HepG2 (cell line): ENCODE results near the gene ATG9A. TPM values are rescaled to one million over a fixed set of nuclear protein-coding genes. Genes with fewer than 3 reads are reported as not detected.

Source experiments
- CBX2 ChIP-seq, 2 experiments: fragments of 200-600 bp in 1 of 2; sonication (generic); formaldehyde crosslinking in 1 of 2; IDR thresholded peaks; 2 replicates each; pipeline versions ENCODE4 v1.7.0 to v1.8.1; 2018 to 2022; ENCODE audit warnings: low read depth in 2 of 2, low read length in 1 of 2, mild to moderate bottlenecking in 1 of 2, missing genetic modification reagents in 1 of 2
- CHD4 ChIP-seq: fragments of 200-600 bp; sonication (generic); IDR thresholded peaks from 2 replicates; pipeline ENCODE4 v1.7.0; 2017; ENCODE audit warnings: mild to moderate bottlenecking, low read length, borderline replicate concordance
- DMAP1 ChIP-seq: IDR thresholded peaks from 2 replicates; pipeline ENCODE4 v1.6.1; 2016
- HMG20A ChIP-seq: IDR thresholded peaks from 2 replicates; pipeline ENCODE4 v1.6.1; 2016; ENCODE audit warnings: borderline replicate concordance
- HNF4A ChIP-seq: sonication (generic); formaldehyde crosslinking; IDR thresholded peaks from 2 replicates; pipeline ENCODE4 v1.4.0; 2020; ENCODE audit warnings: missing genetic modification reagents
- HOXA7 ChIP-seq: sonication (generic); formaldehyde crosslinking; IDR thresholded peaks from 2 replicates; pipeline ENCODE4 v1.8.1; 2022; ENCODE audit warnings: mild to moderate bottlenecking, missing genetic modification reagents, moderate library complexity
- KDM5B ChIP-seq: sonication (generic); formaldehyde crosslinking; IDR thresholded peaks from 2 replicates; pipeline ENCODE4 v1.4.0; 2020; ENCODE audit warnings: missing genetic modification reagents, mild to moderate bottlenecking, borderline replicate concordance
- KLF15 ChIP-seq: sonication (generic); formaldehyde crosslinking; IDR thresholded peaks from 2 replicates; pipeline ENCODE4 v1.8.1; 2023; ENCODE audit warnings: borderline replicate concordance, mild to moderate bottlenecking, inconsistent platforms, missing genetic modification reagents, mixed read lengths
- MXI1 ChIP-seq: IDR thresholded peaks from 3 replicates; pipeline ENCODE4 v1.6.1; 2012; ENCODE audit warnings: low read depth, low read length, inconsistent platforms, borderline replicate concordance
- NCOA2 ChIP-seq: sonication (generic); formaldehyde crosslinking; IDR thresholded peaks from 2 replicates; pipeline ENCODE4 v1.8.0; 2022; ENCODE audit warnings: inconsistent platforms
- NFKB2 ChIP-seq: sonication (generic); formaldehyde crosslinking; IDR thresholded peaks from 2 replicates; pipeline ENCODE4 v1.4.0; 2020; ENCODE audit warnings: missing genetic modification reagents, borderline replicate concordance
- NR1H2 ChIP-seq: sonication (generic); formaldehyde crosslinking; IDR thresholded peaks from 2 replicates; pipeline ENCODE4 v1.8.1; 2022; ENCODE audit warnings: low read depth, missing genetic modification reagents, borderline replicate concordance
- NR2F2 ChIP-seq: IDR thresholded peaks from 2 replicates; pipeline ENCODE4 v1.6.1; 2012; ENCODE audit warnings: low read depth, inconsistent platforms, borderline replicate concordance
- PPARG ChIP-seq: conservative IDR thresholded peaks from 2 replicates; pipeline ENCODE4 v1.6.1; 2016; ENCODE audit warnings: missing biosample characterization, missing genetic modification reagents
- RORA ChIP-seq: sonication (generic); formaldehyde crosslinking; IDR thresholded peaks from 2 replicates; pipeline ENCODE4 v1.5.0; 2020; ENCODE audit warnings: mild to moderate bottlenecking, missing genetic modification reagents, moderate library complexity
- SATB2 ChIP-seq: sonication (generic); formaldehyde crosslinking; IDR thresholded peaks from 2 replicates; pipeline ENCODE4 v1.5.0; 2020; ENCODE audit warnings: missing genetic modification reagents
- SUZ12 ChIP-seq: fragments of 150-350 bp; IDR thresholded peaks from 2 replicates; pipeline ENCODE4 v1.6.1; 2014; ENCODE audit warnings: low read depth, low read length
- TBX2 ChIP-seq: sonication (generic); formaldehyde crosslinking; IDR thresholded peaks from 2 replicates; pipeline ENCODE4 v1.5.0; 2020; ENCODE audit warnings: missing genetic modification reagents, mild to moderate bottlenecking, borderline replicate concordance
- TEAD3 ChIP-seq: optimal IDR thresholded peaks from 2 replicates; pipeline ENCODE3; 2016; ENCODE audit warnings: borderline replicate concordance
- THYN1 ChIP-seq: sonication (generic); formaldehyde crosslinking; IDR thresholded peaks from 2 replicates; pipeline ENCODE4 v1.8.1; 2023; ENCODE audit warnings: low read depth, mild to moderate bottlenecking, moderate library complexity, missing genetic modification reagents, borderline replicate concordance
- TP53 ChIP-seq: sonication (generic); formaldehyde crosslinking; conservative IDR thresholded peaks from 2 replicates; pipeline ENCODE4 v1.4.0; 2020; ENCODE audit warnings: missing genetic modification reagents
- U2AF2 ChIP-seq: fragments of 200-400 bp; formaldehyde crosslinking; IDR thresholded peaks from 2 replicates; pipeline ENCODE4 v1.6.1; 2017; ENCODE audit warnings: low read depth, mild to moderate bottlenecking, low read length
- ZNF274 ChIP-seq: sonication (generic); formaldehyde crosslinking; IDR thresholded peaks from 2 replicates; pipeline ENCODE4 v1.5.1; 2020; ENCODE audit warnings: mild to moderate bottlenecking, missing genetic modification reagents
- ZNF557 ChIP-seq: sonication (generic); formaldehyde crosslinking; IDR thresholded peaks from 2 replicates; pipeline ENCODE4 v1.4.0; 2020; ENCODE audit warnings: missing genetic modification reagents
- ZNF577 ChIP-seq: sonication (generic); formaldehyde crosslinking; IDR thresholded peaks from 2 replicates; pipeline ENCODE4 v1.4.0; 2020; ENCODE audit warnings: mild to moderate bottlenecking, low read depth, missing genetic modification reagents, borderline replicate concordance
- ZNF709 ChIP-seq: sonication (generic); formaldehyde crosslinking; IDR thresholded peaks from 2 replicates; pipeline ENCODE4 v1.5.0; 2020; ENCODE audit warnings: mild to moderate bottlenecking, missing genetic modification reagents
- ZNF83 ChIP-seq: sonication (generic); formaldehyde crosslinking; IDR thresholded peaks from 2 replicates; pipeline ENCODE4 v1.4.0; 2020; ENCODE audit warnings: missing genetic modification reagents, mild to moderate bottlenecking, borderline replicate concordance
- ZNF839 ChIP-seq: sonication (generic); formaldehyde crosslinking; IDR thresholded peaks from 2 replicates; pipeline ENCODE4 v1.4.0; 2020; ENCODE audit warnings: missing genetic modification reagents, mild to moderate bottlenecking, borderline replicate concordance
- ZNF850 ChIP-seq: sonication (generic); formaldehyde crosslinking; conservative IDR thresholded peaks from 2 replicates; pipeline ENCODE4 v1.9.0; 2021; ENCODE audit warnings: mild to moderate bottlenecking, missing genetic modification reagents
- polyA plus RNA-seq, 8 experiments: library from polyadenylated mRNA; depleted of rRNA in 3 of 8; stranded (reverse) in 7 of 8; unstranded in 1 of 8; fragments of >200 nt; fragmentation: Illumina TruSeq in 4 of 8; extraction: Trizol in 4 of 8; gene quantifications; 2 replicates each; pipeline versions ENCODE4 v1.2.1 to v1.2.3, GENCODE V29; 2011 to 2016; ENCODE audit warnings: low read depth in 4 of 8, missing spikeins in 1 of 8, mixed read lengths in 1 of 8; ENCODE audit not compliant: insufficient read depth in 1 of 8
- total RNA-seq, 5 experiments: library from RNA; depleted of rRNA; stranded (reverse); fragments of >200 nt; fragmentation: Illumina TruSeq; extraction: Trizol; gene quantifications; 2 replicates each; pipeline ENCODE4 v1.2.3, GENCODE V29; 2016; ENCODE audit warnings: low read depth in 1 of 5
- TF ChIP-seq, protein P1 (sequence below): sonication (generic); formaldehyde crosslinking; IDR thresholded peaks from 2 replicates; pipeline ENCODE4 v1.5.0; 2020; ENCODE audit warnings: mild to moderate bottlenecking, low read depth, missing genetic modification reagents, borderline replicate concordance
- TF ChIP-seq, protein P2 (sequence below): sonication (generic); formaldehyde crosslinking; IDR thresholded peaks from 2 replicates; pipeline ENCODE4 v1.8.1; 2023; ENCODE audit warnings: mild to moderate bottlenecking, missing genetic modification reagents, borderline replicate concordance

The ATG9A gene
- total and polyA plus RNA-seq, 2 of the 13 experiments (the other 11 are each of a cell fraction or from before 2014, with no cell fraction given), result 35.0 to 131 TPM

DNA sequence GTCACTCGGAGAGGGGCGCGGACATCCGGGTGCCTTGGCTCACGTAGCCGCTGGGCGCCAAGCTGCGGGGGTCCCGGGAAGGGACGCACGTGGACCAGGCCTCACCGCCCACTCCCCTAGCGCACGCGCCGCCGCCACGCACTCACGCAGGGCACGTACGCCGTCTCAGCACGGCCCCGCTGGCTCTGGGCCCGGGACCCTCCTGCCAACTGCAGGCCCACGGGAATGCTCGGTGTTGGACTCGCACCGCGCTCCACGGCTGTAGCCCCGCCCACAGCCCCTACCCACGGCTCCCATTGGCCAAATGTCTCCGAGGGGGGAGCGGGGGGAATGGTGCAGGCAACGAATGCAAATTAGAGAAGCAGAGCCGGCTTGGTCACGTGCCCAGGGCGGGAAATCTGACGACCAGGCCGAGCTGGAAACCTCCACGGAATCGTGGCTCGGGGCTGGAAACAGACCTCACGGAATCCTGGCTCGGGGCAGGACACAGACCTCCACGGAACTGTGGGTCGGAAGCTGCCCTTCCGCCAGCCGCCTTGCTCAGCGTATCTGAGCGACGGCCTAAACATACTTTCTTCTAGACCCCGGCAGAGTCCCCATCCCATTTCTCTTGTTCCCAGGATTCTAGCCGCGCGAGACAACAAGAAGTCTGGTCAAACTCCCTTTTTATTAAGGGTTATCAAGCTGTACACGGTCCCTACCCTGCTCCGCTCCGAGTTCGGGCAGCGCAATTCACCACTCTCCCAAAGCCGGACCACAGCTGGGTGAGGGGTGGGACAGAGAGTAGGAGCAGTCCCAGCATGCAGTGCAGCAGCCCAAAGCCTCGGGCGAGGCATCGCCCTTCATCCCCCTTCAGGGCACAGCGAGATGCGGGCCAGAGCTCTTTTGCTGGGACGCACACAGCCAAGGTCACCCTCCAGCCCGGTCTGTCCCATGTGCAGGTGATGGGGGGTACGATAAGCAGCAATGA, 10.4 kb downstream of the ATG9A start, which contains the start of gene ABCB6 (continued):
- no peak for TF ChIP-seq CBX2 (IDR thresholded peaks at IDR 0.05; ENCODE audit: low read depth, low read length)
- no peak; the same call in 1 of the 2 replicates for TF ChIP-seq CBX2 (CRISPR knock-in tag; IDR thresholded peaks at IDR 0.05; ENCODE audit: low read depth)
- peak; percentile 90 for TF ChIP-seq TBX2
- no peak for TF ChIP-seq ZNF850
- TF ChIP-seq ZNF709 (CRISPR knock-in tag), result peak; percentile 98
- peak; percentile 90; the same call in 1 of the 2 replicates for TF ChIP-seq SATB2 (CRISPR knock-in tag)
- TF ChIP-seq ZNF274 (CRISPR knock-in tag), result peak; percentile 99
- peak; percentile 14; the same call in 1 of the 2 replicates for TF ChIP-seq HNF4A (CRISPR knock-in tag)
- TF ChIP-seq HMG20A (CRISPR knock-in tag), result 0 out of 2 replicates have a peak, but pooled peaks have one; percentile 29
- TF ChIP-seq NR1H2 (CRISPR knock-in tag), result 0 out of 2 replicates have a peak, but pooled peaks have one; percentile 33
- peak; percentile 95 for TF ChIP-seq THYN1 (CRISPR knock-in tag)
- TF ChIP-seq RORA (CRISPR knock-in tag), result no peak
- TF ChIP-seq ZNF839 (CRISPR knock-in tag), result no peak
- no peak; the same call in 1 of the 2 replicates for TF ChIP-seq NR2F2
- TF ChIP-seq KLF15 (CRISPR knock-in tag), result peak; percentile 64; the same call in 1 of the 2 replicates
- TF ChIP-seq, protein P1, sequence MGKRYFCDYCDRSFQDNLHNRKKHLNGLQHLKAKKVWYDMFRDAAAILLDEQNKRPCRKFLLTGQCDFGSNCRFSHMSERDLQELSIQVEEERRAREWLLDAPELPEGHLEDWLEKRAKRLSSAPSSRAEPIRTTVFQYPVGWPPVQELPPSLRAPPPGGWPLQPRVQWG (CRISPR knock-in tag), result no peak
- no peak for TF ChIP-seq ZNF577 (CRISPR knock-in tag)
- peak; percentile 80; the same call in 1 of the 2 replicates for TF ChIP-seq U2AF2
- peak; percentile 94 for TF ChIP-seq TP53
- TF ChIP-seq KDM5B (CRISPR knock-in tag), result peak; percentile 100
- no peak for TF ChIP-seq SUZ12
- peak; percentile 82; the same call in 1 of the 2 replicates for TF ChIP-seq ZNF83 (CRISPR knock-in tag)
- TF ChIP-seq NCOA2 (CRISPR knock-in tag), result peak; percentile 58; the same call in 1 of the 2 replicates
- peak; percentile 87 for TF ChIP-seq ZNF557
- peak; percentile 96 for TF ChIP-seq DMAP1
- TF ChIP-seq CHD4, result no peak
- TF ChIP-seq, protein P2, sequence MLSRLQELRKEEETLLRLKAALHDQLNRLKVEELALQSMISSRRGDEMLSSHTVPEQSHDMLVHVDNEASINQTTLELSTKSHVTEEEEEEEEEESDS (CRISPR knock-in tag), result peak; percentile 51
- no peak; the same call in 1 of the 2 replicates for TF ChIP-seq HOXA7
- TF ChIP-seq MXI1, result peak; percentile 88; the same call in 2 of the 3 replicates
- TF ChIP-seq NFKB2, result peak; percentile 89; the same call in 1 of the 2 replicates
- peak; percentile 80 for TF ChIP-seq TEAD3 (CRISPR knock-in tag)
- TF ChIP-seq PPARG, result peak; percentile 67; the same call in 1 of the 2 replicates
